ENCODE measurements around the gene LAGE3.
"Not testable (repeated sequence)": the region's sequence is repeated elsewhere in the genome, so short reads cannot be mapped to it uniquely, and the experiment has no call there.

- not testable (repeated sequence) for TF ChIP-seq CTCF (IDR thresholded peaks at IDR 0.05); TCF7L2 (IDR thresholded peaks at IDR 0.05; ENCODE audit: low read depth, low read length); POLR2AphosphoS5 (IDR thresholded peaks at IDR 0.05; ENCODE audit: low read depth, low read length); SIN3A (IDR thresholded peaks at IDR 0.05; ENCODE audit: borderline replicate concordance, insufficient read depth, low read depth, low read length)
Measured at GRCh38 chrX:154501423-154501822, 22.3 kb upstream of the LAGE3 start.
